AG04449 (cell line): Measurements from ENCODE around the gene FOXP1.

Experiments
- CTCF ChIA-PET: fragments of 350-600 bp; formaldehyde crosslinking; extraction: SDS; loops from one replicate; lab custom pipeline; 2021; ENCODE audit warnings: antibody characterized with exemption; lab: Yijun Ruan, JAX
- POLR2A ChIA-PET: fragments of 400-600, 350-600 bp; formaldehyde crosslinking; extraction: SDS; loops from one replicate; lab custom pipeline; 2020; ENCODE audit warnings: antibody characterized with exemption, inconsistent platforms; lab: Yijun Ruan, JAX
- DNase-seq: peaks from one replicate; pipeline ENCODE4 v3.0.0-alpha.2; 2010; ENCODE audit warnings: low read depth, low spot score
- H3K4me3 ChIP-seq: 2 replicates; pipeline ENCODE4 v1.5.1; 2011; ENCODE audit warnings: low read depth, mild to moderate bottlenecking, control low read depth, low read length
- CTCF ChIP-seq: IDR thresholded peaks from one replicate; pipeline ENCODE4 v1.5.1; 2011; ENCODE audit warnings: mild to moderate bottlenecking, moderate library complexity, low read length, control low read depth, inconsistent platforms; ENCODE audit not compliant: insufficient read depth; ENCODE audit errors: missing control alignments

Gene FOXP1

DNA sequence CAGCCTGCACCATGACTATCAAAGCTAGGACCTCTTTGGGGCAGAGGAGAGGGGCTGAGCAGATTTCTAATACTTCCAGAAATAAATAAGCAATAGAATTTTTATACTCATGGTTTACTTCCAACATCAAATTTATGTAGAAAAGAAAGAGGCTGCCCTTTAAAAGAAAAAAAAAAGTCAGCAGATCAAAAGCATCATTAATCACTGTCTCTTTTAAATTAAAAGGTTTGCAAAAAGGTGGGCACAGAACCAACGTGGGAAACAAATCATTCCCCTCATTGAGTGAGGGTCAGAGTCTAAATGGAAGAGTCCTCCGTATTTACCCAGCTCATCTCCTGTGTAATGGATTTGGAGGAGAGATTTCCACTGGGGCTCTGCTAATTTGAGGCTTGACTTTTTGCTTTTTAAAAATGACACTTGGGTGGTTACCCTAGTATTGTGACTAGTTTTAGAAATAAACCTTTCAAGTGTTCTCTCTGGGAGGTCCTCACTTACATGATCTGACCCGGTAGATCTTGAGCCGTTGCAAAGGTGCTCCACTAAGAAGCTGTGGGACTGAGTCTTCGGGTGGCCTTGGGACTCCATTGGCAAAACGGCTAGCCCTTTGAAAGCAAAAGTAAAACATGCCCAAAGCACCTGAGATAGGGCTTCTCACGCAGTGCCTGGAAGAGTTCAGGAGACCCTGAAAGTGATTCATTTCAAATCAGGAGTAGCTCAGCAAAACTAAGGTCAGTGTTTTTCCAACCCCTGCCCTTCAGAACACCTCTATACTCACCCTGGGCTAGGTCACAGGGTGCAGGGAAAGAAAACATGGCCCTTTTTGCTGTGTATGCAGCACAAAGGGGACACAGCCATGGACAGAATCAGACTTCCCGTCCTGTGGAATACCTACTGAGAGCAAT, 320.9 kb downstream of the FOXP1 start:
- POLR2A ChIA-PET = no interaction called here
- no peak for DNase-seq
- TF ChIP-seq CTCF = no peak
- CTCF ChIA-PET = interaction anchor here (1.0 kb wide), 1 partner anchor 13 kb away, joined by 3 read pairs; no protein-coding TSS in a partner anchor
- H3K4me3 ChIP-seq = no peak overlapping the region

DNA sequence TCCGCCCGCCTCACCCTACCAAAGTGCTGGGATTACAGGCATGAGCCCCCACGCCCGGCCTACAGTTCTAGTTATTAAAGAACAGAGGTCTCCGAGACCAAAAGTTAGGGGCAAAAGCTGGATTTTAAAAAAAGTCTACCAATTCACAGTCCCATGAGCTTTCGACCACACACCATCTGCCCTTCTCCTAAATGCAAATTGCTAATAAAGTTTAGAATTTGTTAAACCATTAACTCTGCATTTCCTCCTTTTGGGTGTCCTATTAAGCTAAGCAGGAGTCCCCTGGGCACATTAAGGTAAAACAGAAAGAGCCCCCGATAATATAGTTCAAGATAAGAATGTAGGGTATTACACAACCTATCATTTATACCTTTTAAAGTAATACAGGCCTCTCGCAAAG, 322.7 kb downstream of the FOXP1 start:
- POLR2A ChIA-PET = no interaction called here
- TF ChIP-seq CTCF = no peak
- no peak for DNase-seq
- H3K4me3 ChIP-seq = no peak overlapping the region
- CTCF ChIA-PET = no interaction called here

DNA sequence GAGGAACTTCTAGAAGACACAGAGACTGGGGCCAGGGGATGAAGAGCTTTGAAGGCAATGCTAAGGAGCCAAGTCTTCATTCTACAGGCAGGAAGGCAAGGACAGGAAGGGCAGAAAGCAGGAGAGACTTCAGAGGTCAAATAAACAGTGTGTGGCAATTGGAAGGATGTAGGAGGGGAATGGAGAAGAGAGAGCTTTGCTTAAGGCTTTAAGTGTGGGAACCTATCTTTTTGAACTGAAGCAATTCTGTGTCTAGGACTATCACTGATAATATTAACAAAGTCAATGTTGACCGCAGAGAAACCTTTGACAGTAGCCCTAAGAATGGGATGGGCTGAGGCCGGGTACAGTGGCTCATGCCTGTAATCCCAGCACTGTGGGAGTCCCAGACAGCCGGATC, 325.0 kb downstream of the FOXP1 start:
- TF ChIP-seq CTCF = no peak
- H3K4me3 ChIP-seq = no peak overlapping the region
- no peak for DNase-seq
- POLR2A ChIA-PET = no interaction called here
- CTCF ChIA-PET = interaction anchor here (1.1 kb wide), 2 partner anchors 16 to 394 kb away, joined by 3 read pairs; no protein-coding TSS in a partner anchor

DNA sequence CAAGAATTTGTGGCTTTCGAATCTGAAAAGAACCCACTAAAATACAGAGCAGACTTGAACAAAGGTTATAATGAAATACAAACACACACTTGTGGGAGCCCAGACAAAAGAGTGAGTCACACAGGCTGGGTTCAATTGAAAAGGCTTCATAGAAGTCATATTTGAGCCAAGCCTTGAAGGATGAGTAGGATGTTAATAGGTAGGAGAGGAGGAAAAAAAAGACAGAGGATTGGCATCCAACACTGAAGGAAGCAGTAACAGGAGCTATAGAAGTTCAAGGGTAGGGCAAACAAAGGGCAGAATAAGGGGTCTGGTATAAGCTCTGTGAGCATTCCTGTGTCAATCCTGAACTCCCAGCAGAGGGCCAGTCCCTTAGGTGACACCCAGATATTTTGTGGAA, 325.4 kb downstream of the FOXP1 start:
- H3K4me3 ChIP-seq = no peak overlapping the region
- no peak for DNase-seq
- TF ChIP-seq CTCF = no peak
- ChIA-PET CTCF (interaction anchor here (1.1 kb wide), 2 partner anchors 16 to 395 kb away, joined by 3 read pairs; no protein-coding TSS in a partner anchor), POLR2A (interaction anchor here (0.5 kb wide), 1 partner anchor 19 kb away, joined by 3 read pairs; no protein-coding TSS in a partner anchor)

GRCh38 chr3:71255498-71255897, 328.0 kb downstream of the FOXP1 start:
- no peak for DNase-seq
- POLR2A ChIA-PET = no interaction called here
- CTCF ChIA-PET = no interaction called here
- no peak for TF ChIP-seq CTCF
- H3K4me3 ChIP-seq = no peak overlapping the region

- H3K4me3 ChIP-seq = no peak overlapping the region
- no peak for TF ChIP-seq CTCF
- peak; percentile 52 for DNase-seq
- POLR2A ChIA-PET = no interaction called here
- CTCF ChIA-PET = interaction anchor here (1.1 kb wide), 1 partner anchor 332 kb away, joined by 3 read pairs; no protein-coding TSS in a partner anchor
Observed at GRCh38 chr3:71254281-71255057, 329.1 kb downstream of the FOXP1 start.
